ENCODE data around the gene CD99. TPM values are rescaled to one million over a fixed set of nuclear protein-coding genes. Genes with fewer than 3 reads are reported as not detected.

CD99 gene
- total RNA-seq, 1 experiment from 2014 or later, result 77.9 TPM

- Mint-ChIP-seq H3K9me3 (peaks cover 18% of the 10 kb centered on the region), H3K36me3 (peaks cover 5% of the 10 kb centered on the region; the same call in 1 of the 2 replicates), H3K27ac (no peak overlapping the region), H3K27me3 (ENCODE audit: low read depth) (no peaks in the 10 kb centered on the region), H3K4me1 (no peaks in the 10 kb centered on the region), H3K4me3 (no peak overlapping the region)
- TF ChIP-seq AFF4 (CRISPR knock-in tag; IDR thresholded peaks at IDR 0.05; ENCODE audit: borderline replicate concordance) (no peak), NFATC4 (CRISPR knock-in tag; IDR thresholded peaks at IDR 0.05) (no peak), ZNF512 (CRISPR knock-in tag; IDR thresholded peaks at IDR 0.05; ENCODE audit: borderline replicate concordance) (no peak), CTCF (IDR thresholded peaks at IDR 0.05) (no peak), ZNF232 (CRISPR knock-in tag; IDR thresholded peaks at IDR 0.05) (no peak), ZNF532 (CRISPR knock-in tag; IDR thresholded peaks at IDR 0.05; ENCODE audit: borderline replicate concordance) (no peak)
- DNase-seq (ENCODE audit: low spot score) (no peak), ATAC-seq (no peak)
- ChIA-PET CTCF (no interaction called here), POLR2A (no interaction called here)
Observed at GRCh38 chrX:2676794-2677675, 14.1 kb upstream of the CD99 start.

GRCh38 chrX:2677764-2678163, 13.3 kb upstream of the CD99 start:
- Mint-ChIP-seq H3K9me3 (peaks cover 18% of the 10 kb centered on the region), H3K4me3 (no peak overlapping the region), H3K27me3 (ENCODE audit: low read depth) (no peaks in the 10 kb centered on the region), H3K27ac (no peak overlapping the region), H3K36me3 (peaks cover 5% of the 10 kb centered on the region; the same call in 1 of the 2 replicates), H3K4me1 (no peaks in the 10 kb centered on the region)
- TF ChIP-seq ZNF396 (CRISPR knock-in tag; IDR thresholded peaks at IDR 0.05; ENCODE audit: borderline replicate concordance), result no peak
- no peak for TF ChIP-seq AFF4 (CRISPR knock-in tag; IDR thresholded peaks at IDR 0.05; ENCODE audit: borderline replicate concordance)
- ChIA-PET CTCF (no interaction called here), POLR2A (no interaction called here)
- ATAC-seq, result no peak; the same call in 1 of the 2 replicates
- no peak for DNase-seq (ENCODE audit: low spot score)

All from WTC11 (cell line).